Measurements from ENCODE around the gene GTF3C4. TPM values are rescaled to one million over a fixed set of nuclear protein-coding genes. Genes with fewer than 3 reads are reported as not detected.
"Not testable (repeated sequence)": the region's sequence is repeated elsewhere in the genome, so short reads cannot be mapped to it uniquely, and the experiment has no call there.

Gene GTF3C4
- total and polyA plus RNA-seq, 2 experiments from 2014 or later = 4.9 to 13.0 TPM

DNA sequence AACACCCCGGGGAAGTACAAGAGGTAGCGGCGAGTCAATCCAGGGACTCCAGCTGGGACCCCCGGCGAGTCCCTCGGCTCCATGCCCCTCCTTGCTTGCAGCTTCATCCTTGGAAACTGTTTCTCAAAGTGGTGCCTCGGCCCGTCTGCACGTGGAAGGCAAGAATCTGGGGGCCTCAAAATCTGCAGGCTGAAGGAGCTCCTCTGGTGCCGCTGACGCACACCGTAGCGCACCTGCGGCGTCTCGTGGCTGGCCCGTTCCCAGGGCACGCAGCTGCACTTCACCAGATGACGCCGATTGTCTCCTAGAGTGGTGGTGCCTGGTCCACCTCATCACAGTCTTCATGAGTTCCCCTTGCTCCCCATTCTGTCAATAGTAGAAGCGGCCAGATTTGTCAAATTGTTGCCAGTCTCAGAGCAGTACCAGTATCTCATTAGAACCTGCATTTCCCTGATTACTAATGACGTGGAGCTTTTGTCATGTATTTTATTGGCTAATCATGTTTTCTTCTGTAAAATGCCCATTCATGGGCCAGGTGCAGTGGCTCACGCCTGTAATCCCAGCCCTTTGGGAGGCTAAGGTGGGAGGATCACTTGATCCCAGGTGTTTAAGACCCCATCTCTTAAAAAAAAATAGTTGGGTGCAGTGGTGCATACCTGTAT lies 38.6 kb downstream of the GTF3C4 start:
- in situ Hi-C loops (cut with MboI) = no loop called here

GRCh38 chr9:132710333-132710732 lies 40.1 kb downstream of the GTF3C4 start:
- in situ Hi-C loops (cut with MboI) = no loop called here
- DNase-seq = no peak
- Histone ChIP-seq H3K9ac (no peak overlapping the region), H3K9me3 (ENCODE audit: low read depth) (no peaks in the 10 kb centered on the region), H2AFZ (no peak overlapping the region), H3K4me3 (no peak overlapping the region), H3K4me1 (ENCODE audit: insufficient read depth) (no peaks in the 10 kb centered on the region), H4K20me1 (ENCODE audit: insufficient read depth) (no peaks in the 10 kb centered on the region), H3K36me3 (ENCODE audit: low read depth) (no peaks in the 10 kb centered on the region), H3K27me3 (replicated peaks; ENCODE audit: insufficient read depth) (peaks cover 18% of the 10 kb centered on the region), H3F3A (ENCODE audit: insufficient read depth) (no peaks in the 10 kb centered on the region), H3K4me2 (ENCODE audit: unreplicated experiment) (no peak overlapping the region), H3K79me2 (ENCODE audit: insufficient read depth) (no peaks in the 10 kb centered on the region), H3K9me2 (ENCODE audit: insufficient read depth) (no peaks in the 10 kb centered on the region), H3K27ac (no peak overlapping the region)
- WGBS, 2 experiments (ENCODE audit: low coverage in 1 of 2, low lambda C conversion rate in 2 of 2, missing lambda C conversion rate in 2 of 2) = 62 to 64% methylated on average over 6 of the region's 6 CpGs
- TF ChIP-seq EZH2phosphoT487 (IDR thresholded peaks at IDR 0.05; ENCODE audit: insufficient read depth, low read depth) = no peak
- TF ChIP-seq EZH2 (IDR thresholded peaks at IDR 0.05; ENCODE audit: insufficient read depth, poor library complexity, severe bottlenecking) = no peak

More for the DNA sequence above, 38.6 kb downstream of the GTF3C4 start:
- no peaks in the 10 kb centered on the region for H3K4me1 ChIP-seq (ENCODE audit: insufficient read depth)
- 68 to 72% methylated on average over 23 of the region's 23 CpGs for WGBS, 2 experiments (ENCODE audit: low coverage in 1 of 2, low lambda C conversion rate in 2 of 2, missing lambda C conversion rate in 2 of 2)
- no peak overlapping the region for H3K27ac ChIP-seq
- peaks cover 18% of the 10 kb centered on the region for H3K27me3 ChIP-seq (replicated peaks; ENCODE audit: insufficient read depth)
- no peak overlapping the region for H2AFZ ChIP-seq
- no peak for TF ChIP-seq EZH2 (IDR thresholded peaks at IDR 0.05; ENCODE audit: insufficient read depth, poor library complexity, severe bottlenecking)
- no peak for TF ChIP-seq EZH2phosphoT487 (IDR thresholded peaks at IDR 0.05; ENCODE audit: insufficient read depth, low read depth)
- H3K9me2 ChIP-seq (ENCODE audit: insufficient read depth) = no peaks in the 10 kb centered on the region
- no peaks in the 10 kb centered on the region for H3K79me2 ChIP-seq (ENCODE audit: insufficient read depth)
- no peaks in the 10 kb centered on the region for H3K36me3 ChIP-seq (ENCODE audit: low read depth)
- no peak overlapping the region for H3K9ac ChIP-seq
- no peak overlapping the region for H3K4me2 ChIP-seq (ENCODE audit: unreplicated experiment)
- DNase-seq = no peak
- no peak overlapping the region for H3K4me3 ChIP-seq
- no peaks in the 10 kb centered on the region for H3F3A ChIP-seq (ENCODE audit: insufficient read depth)
- H4K20me1 ChIP-seq (ENCODE audit: insufficient read depth) = no peaks in the 10 kb centered on the region
- H3K9me3 ChIP-seq (ENCODE audit: low read depth) = no peaks in the 10 kb centered on the region

- H3K9me3 ChIP-seq (ENCODE audit: low read depth); H2AFZ ChIP-seq; H3K79me2 ChIP-seq (ENCODE audit: insufficient read depth); H3K4me2 ChIP-seq (ENCODE audit: unreplicated experiment); H3K27ac ChIP-seq; H3K9me2 ChIP-seq (ENCODE audit: insufficient read depth); DNase-seq; H3K9ac ChIP-seq; in situ Hi-C loops (cut with MboI); H4K20me1 ChIP-seq (ENCODE audit: insufficient read depth); H3K4me3 ChIP-seq; H3K4me1 ChIP-seq (ENCODE audit: insufficient read depth); H3K36me3 ChIP-seq (ENCODE audit: low read depth); H3F3A ChIP-seq (ENCODE audit: insufficient read depth): not testable (repeated sequence)
- peaks cover 18% of the 10 kb centered on the region for H3K27me3 ChIP-seq (replicated peaks; ENCODE audit: insufficient read depth)
- WGBS, 2 experiments (ENCODE audit: low coverage in 1 of 2, low lambda C conversion rate in 2 of 2, missing lambda C conversion rate in 2 of 2) = 68 to 73% methylated on average over 5 of the region's 5 CpGs
Measured at GRCh38 chr9:132711152-132711551, 40.9 kb downstream of the GTF3C4 start.

- Histone ChIP-seq H3K4me1 (ENCODE audit: insufficient read depth) (no peaks in the 10 kb centered on the region), H3K36me3 (ENCODE audit: low read depth) (no peaks in the 10 kb centered on the region), H2AFZ (no peak overlapping the region), H3K4me2 (ENCODE audit: unreplicated experiment) (no peak overlapping the region), H3K27ac (no peak overlapping the region), H4K20me1 (ENCODE audit: insufficient read depth) (no peaks in the 10 kb centered on the region), H3K27me3 (replicated peaks; ENCODE audit: insufficient read depth) (peaks cover 18% of the 10 kb centered on the region), H3K9me3 (ENCODE audit: low read depth) (no peaks in the 10 kb centered on the region), H3K9ac (no peak overlapping the region), H3K9me2 (ENCODE audit: insufficient read depth) (no peaks in the 10 kb centered on the region), H3F3A (ENCODE audit: insufficient read depth) (no peaks in the 10 kb centered on the region), H3K4me3 (no peak overlapping the region), H3K79me2 (ENCODE audit: insufficient read depth) (no peaks in the 10 kb centered on the region)
- no peak for DNase-seq
- TF ChIP-seq EZH2phosphoT487 (IDR thresholded peaks at IDR 0.05; ENCODE audit: insufficient read depth, low read depth) (no peak), EZH2 (IDR thresholded peaks at IDR 0.05; ENCODE audit: insufficient read depth, poor library complexity, severe bottlenecking) (no peak)
- in situ Hi-C loops (cut with MboI) = no loop called here
- 54 to 76% methylated on average over 3 of the region's 3 CpGs for WGBS, 2 experiments (ENCODE audit: low coverage in 1 of 2, low lambda C conversion rate in 2 of 2, missing lambda C conversion rate in 2 of 2)
Measured at GRCh38 chr9:132711846-132712245, 41.6 kb downstream of the GTF3C4 start.

DNA sequence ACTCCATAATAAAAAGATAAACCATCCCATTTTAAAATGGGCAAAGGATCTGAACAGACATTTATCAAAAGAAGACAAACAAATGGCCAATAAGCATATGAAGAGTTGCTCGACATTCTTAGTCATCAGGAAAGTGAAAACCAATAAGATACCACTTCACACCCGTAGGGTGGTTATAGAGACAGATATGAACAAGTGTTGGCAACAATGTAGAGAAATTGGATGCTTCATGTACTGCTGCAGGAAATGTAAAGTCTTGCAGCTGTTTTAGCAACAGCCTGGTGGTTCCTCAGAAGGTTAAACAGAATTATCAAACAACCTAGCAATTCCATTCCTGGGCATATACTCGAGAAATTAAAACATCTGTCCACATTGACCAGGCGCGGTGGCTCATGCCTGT lies 42.5 kb downstream of the GTF3C4 start:
- H3K9me3 ChIP-seq (ENCODE audit: low read depth) = no peaks in the 10 kb centered on the region
- DNase-seq = no peak
- H3K79me2 ChIP-seq (ENCODE audit: insufficient read depth) = no peaks in the 10 kb centered on the region
- H3K4me3 ChIP-seq = no peak overlapping the region
- H3K4me1 ChIP-seq (ENCODE audit: insufficient read depth) = no peaks in the 10 kb centered on the region
- H3K27ac ChIP-seq = no peak overlapping the region
- H3K27me3 ChIP-seq (replicated peaks; ENCODE audit: insufficient read depth) = peaks cover 24% of the 10 kb centered on the region
- H2AFZ ChIP-seq = no peak overlapping the region
- in situ Hi-C loops (cut with MboI) = no loop called here
- H4K20me1 ChIP-seq (ENCODE audit: insufficient read depth) = no peaks in the 10 kb centered on the region
- no peaks in the 10 kb centered on the region for H3K36me3 ChIP-seq (ENCODE audit: low read depth)
- no peak overlapping the region for H3K9ac ChIP-seq
- 70 to 71% methylated on average over 5 of the region's 5 CpGs for WGBS, 2 experiments (ENCODE audit: low coverage in 1 of 2, low lambda C conversion rate in 2 of 2, missing lambda C conversion rate in 2 of 2)
- TF ChIP-seq EZH2phosphoT487 (IDR thresholded peaks at IDR 0.05; ENCODE audit: insufficient read depth, low read depth) (no peak), EZH2 (IDR thresholded peaks at IDR 0.05; ENCODE audit: insufficient read depth, poor library complexity, severe bottlenecking) (no peak)
- H3K4me2 ChIP-seq (ENCODE audit: unreplicated experiment) = no peak overlapping the region
- no peaks in the 10 kb centered on the region for H3F3A ChIP-seq (ENCODE audit: insufficient read depth)
- no peaks in the 10 kb centered on the region for H3K9me2 ChIP-seq (ENCODE audit: insufficient read depth)

All from GM23248 (cell line).